ENCODE results near the gene PTPRN2.

PTPRN2 gene

GRCh38 chr7:158235862-158236261, 351.8 kb downstream of the PTPRN2 start:
- no peak for DNase-seq (ENCODE audit: low spot score)
- TF ChIP-seq CTCF (IDR thresholded peaks at IDR 0.05; ENCODE audit: extremely low read depth, insufficient read depth, missing control alignments) = no peak
- in situ Hi-C loops (cut with MboI; ENCODE audit: low pct_unique_long_range_greater_than_20kb, low sequenced_read_pairs, unreplicated experiment) = no loop called here

GRCh38 chr7:158229945-158230344, 357.7 kb downstream of the PTPRN2 start:
- TF ChIP-seq CTCF (IDR thresholded peaks at IDR 0.05; ENCODE audit: extremely low read depth, insufficient read depth, missing control alignments) = no peak
- in situ Hi-C loops (cut with MboI; ENCODE audit: low pct_unique_long_range_greater_than_20kb, low sequenced_read_pairs, unreplicated experiment) = no loop called here
- no peak for DNase-seq (ENCODE audit: low spot score)

- DNase-seq (ENCODE audit: low spot score) = no peak
- no peak for TF ChIP-seq CTCF (IDR thresholded peaks at IDR 0.05; ENCODE audit: extremely low read depth, insufficient read depth, missing control alignments)
- in situ Hi-C loops (cut with MboI; ENCODE audit: low pct_unique_long_range_greater_than_20kb, low sequenced_read_pairs, unreplicated experiment) = no loop called here
Observed at GRCh38 chr7:158228986-158229385, 358.6 kb downstream of the PTPRN2 start.

GRCh38 chr7:158228131-158228530, 359.5 kb downstream of the PTPRN2 start:
- TF ChIP-seq CTCF (IDR thresholded peaks at IDR 0.05; ENCODE audit: extremely low read depth, insufficient read depth, missing control alignments) = no peak
- no peak for DNase-seq (ENCODE audit: low spot score)
- in situ Hi-C loops (cut with MboI; ENCODE audit: low pct_unique_long_range_greater_than_20kb, low sequenced_read_pairs, unreplicated experiment) = no loop called here

- in situ Hi-C loops (cut with MboI; ENCODE audit: low pct_unique_long_range_greater_than_20kb, low sequenced_read_pairs, unreplicated experiment) = no loop called here
- no peak for TF ChIP-seq CTCF (IDR thresholded peaks at IDR 0.05; ENCODE audit: extremely low read depth, insufficient read depth, missing control alignments)
- no peak for DNase-seq (ENCODE audit: low spot score)
Observed at GRCh38 chr7:158227258-158227984, 360.2 kb downstream of the PTPRN2 start.

GRCh38 chr7:158216198-158216597, 371.4 kb downstream of the PTPRN2 start:
- no peak for DNase-seq (ENCODE audit: low spot score)
- in situ Hi-C loops (cut with MboI; ENCODE audit: low pct_unique_long_range_greater_than_20kb, low sequenced_read_pairs, unreplicated experiment) = no loop called here
- TF ChIP-seq CTCF (IDR thresholded peaks at IDR 0.05; ENCODE audit: extremely low read depth, insufficient read depth, missing control alignments) = no peak
